Astrocyte (in vitro differentiated cells and primary cell): ENCODE measurements around the gene BCAN. TPM values are rescaled to one million over a fixed set of nuclear protein-coding genes. Genes with fewer than 3 reads are reported as not detected.
A peak's percentile ranks its signal among the peaks of the same experiment; 100 is the strongest.

ENCODE experiments used
- DNase-seq: peaks from one replicate; pipeline ENCODE4 v3.0.0-alpha.2; 2010; ENCODE audit warnings: low read depth
- FAIRE-seq: peaks from 2 replicates; lab custom pipeline; 2011; peaks lifted over from hg19 to GRCh38; lab: Jason Lieb, UNC
- H2AFZ ChIP-seq: 2 replicates; pipeline ENCODE4 v1.6.0; 2012; ENCODE audit warnings: low read depth, low read length, inconsistent platforms
- H3K27ac ChIP-seq: 2 replicates; pipeline ENCODE4 v1.5.1; 2011; ENCODE audit warnings: low read depth, low read length, inconsistent platforms
- H3K27me3 ChIP-seq: 2 replicates; pipeline ENCODE4 v1.6.0; 2011; ENCODE audit warnings: low read length, inconsistent platforms; ENCODE audit not compliant: insufficient read depth
- H3K36me3 ChIP-seq: 2 replicates; pipeline ENCODE4 v1.5.1; 2011; ENCODE audit warnings: low read length, inconsistent platforms; ENCODE audit not compliant: insufficient read depth
- H3K4me1 ChIP-seq: 2 replicates; pipeline ENCODE4 v1.5.1; 2011; ENCODE audit warnings: low read length, inconsistent platforms; ENCODE audit not compliant: insufficient read depth
- H3K4me2 ChIP-seq: 2 replicates; pipeline ENCODE4 v1.6.0; 2012; ENCODE audit warnings: low read length, inconsistent platforms
- H3K4me3 ChIP-seq: 2 replicates; pipeline ENCODE4 v1.5.1; 2011; ENCODE audit warnings: low read depth, mild to moderate bottlenecking, low read length, inconsistent platforms; ENCODE audit not compliant: insufficient read depth
- H3K79me2 ChIP-seq: 2 replicates; pipeline ENCODE4 v1.6.0; 2012; ENCODE audit warnings: mild to moderate bottlenecking, low read length, inconsistent platforms; ENCODE audit not compliant: insufficient read depth
- H3K9ac ChIP-seq: 2 replicates; pipeline ENCODE4 v1.6.0; 2012; ENCODE audit warnings: mild to moderate bottlenecking, low read length, inconsistent platforms
- H3K9me3 ChIP-seq: 2 replicates; pipeline ENCODE4 v1.5.1; 2012; ENCODE audit warnings: low read depth, mild to moderate bottlenecking, low read length, inconsistent platforms; ENCODE audit not compliant: insufficient read depth
- H4K20me1 ChIP-seq: 2 replicates; pipeline ENCODE4 v1.6.0; 2012; ENCODE audit warnings: low read length, inconsistent platforms; ENCODE audit not compliant: insufficient read depth
- H3K27ac Mint-ChIP-seq: one replicate; pipeline ENCODE4 v1.8.0; 2021; ENCODE audit warnings: mild to moderate bottlenecking, mixed read lengths; ENCODE audit not compliant: unreplicated experiment
- H3K27me3 Mint-ChIP-seq: one replicate; pipeline ENCODE4 v1.8.0; 2021; ENCODE audit warnings: low read depth, mixed read lengths; ENCODE audit not compliant: unreplicated experiment
- H3K36me3 Mint-ChIP-seq: one replicate; pipeline ENCODE4 v1.8.0; 2021; ENCODE audit warnings: low read depth, mixed read lengths; ENCODE audit not compliant: unreplicated experiment
- H3K4me1 Mint-ChIP-seq: one replicate; pipeline ENCODE4 v1.8.0; 2021; ENCODE audit warnings: low read depth, mixed read lengths; ENCODE audit not compliant: unreplicated experiment
- H3K4me3 Mint-ChIP-seq: one replicate; pipeline ENCODE4 v1.8.0; 2021; ENCODE audit warnings: mild to moderate bottlenecking, moderate library complexity, mixed read lengths; ENCODE audit not compliant: unreplicated experiment
- H3K9me3 Mint-ChIP-seq: one replicate; pipeline ENCODE4 v1.8.0; 2021; ENCODE audit warnings: mild to moderate bottlenecking, mixed read lengths; ENCODE audit not compliant: unreplicated experiment
- CTCF ChIP-seq: IDR thresholded peaks from 2 replicates; pipeline ENCODE4 v1.5.1; 2011; ENCODE audit warnings: low read depth, mild to moderate bottlenecking, inconsistent platforms, low read length, moderate library complexity; ENCODE audit not compliant: insufficient read depth
- EZH2 ChIP-seq: IDR thresholded peaks from 2 replicates; pipeline ENCODE4 v1.6.1; 2012; ENCODE audit warnings: mild to moderate bottlenecking, low read length, inconsistent platforms; ENCODE audit not compliant: insufficient read depth
- total RNA-seq: library from RNA; stranded (reverse); gene quantifications from 2 replicates; pipeline ENCODE4 v1.2.1, GENCODE V29; 2021

BCAN gene
- total RNA-seq, 1 donor from 2014 or later: 0.41 TPM

GRCh38 chr1:156669794-156670193 lies 27.9 kb downstream of the BCAN start:
- peaks cover 69% of the 10 kb centered on the region for H3K4me1 Mint-ChIP-seq
- no peaks in the 10 kb centered on the region for H3K27me3 Mint-ChIP-seq
- Histone ChIP-seq H3K4me2 (no peak overlapping the region), H3K9me3 (no peaks in the 10 kb centered on the region), H3K4me1 (peaks cover 34% of the 10 kb centered on the region), H4K20me1 (peaks cover 22% of the 10 kb centered on the region), H3K4me3 (no peak overlapping the region), H3K27me3 (no peaks in the 10 kb centered on the region), H3K27ac (no peak overlapping the region), H2AFZ (no peak overlapping the region), H3K79me2 (peaks cover 14% of the 10 kb centered on the region), H3K36me3 (peaks cover 17% of the 10 kb centered on the region), H3K9ac (no peak overlapping the region)
- H3K36me3 Mint-ChIP-seq: peaks cover 24% of the 10 kb centered on the region
- FAIRE-seq (no peak), DNase-seq (no peak)
- H3K4me3 Mint-ChIP-seq: no peak overlapping the region
- H3K27ac Mint-ChIP-seq: no peak overlapping the region
- H3K9me3 Mint-ChIP-seq: no peaks in the 10 kb centered on the region
- TF ChIP-seq CTCF: no peak
- TF ChIP-seq EZH2: no peak

- Histone ChIP-seq H3K4me2 (no peak overlapping the region), H4K20me1 (peaks cover 28% of the 10 kb centered on the region), H3K9me3 (no peaks in the 10 kb centered on the region), H3K9ac (no peak overlapping the region), H3K4me1 (peaks cover 34% of the 10 kb centered on the region), H3K27ac (no peak overlapping the region), H3K27me3 (no peaks in the 10 kb centered on the region), H3K36me3 (peaks cover 17% of the 10 kb centered on the region), H3K4me3 (no peak overlapping the region), H2AFZ (no peak overlapping the region), H3K79me2 (peaks cover 19% of the 10 kb centered on the region)
- Mint-ChIP-seq H3K27me3 (no peaks in the 10 kb centered on the region), H3K4me3 (no peak overlapping the region), H3K9me3 (no peaks in the 10 kb centered on the region), H3K36me3 (peaks cover 24% of the 10 kb centered on the region), H3K4me1 (peaks cover 68% of the 10 kb centered on the region), H3K27ac (no peak overlapping the region)
- DNase-seq (no peak), FAIRE-seq (no peak)
- TF ChIP-seq CTCF (no peak), EZH2 (no peak)
These were observed 28.4 kb downstream of the BCAN start for GRCh38 chr1:156670359-156670758.

- peak overlapping the region; percentile 71 for H3K27ac Mint-ChIP-seq
These were observed 28.9 kb downstream of the BCAN start for GRCh38 chr1:156670791-156671190.

More at GRCh38 chr1:156670791-156671190, 28.9 kb downstream of the BCAN start:
- TF ChIP-seq CTCF: no peak
- TF ChIP-seq EZH2: no peak
- no peak for FAIRE-seq
- peaks cover 24% of the 10 kb centered on the region for H3K79me2 ChIP-seq
- H4K20me1 ChIP-seq: peaks cover 29% of the 10 kb centered on the region
- H3K9me3 ChIP-seq: no peaks in the 10 kb centered on the region
- no peaks in the 10 kb centered on the region for H3K9me3 Mint-ChIP-seq
- peaks cover 24% of the 10 kb centered on the region for H3K36me3 Mint-ChIP-seq
- peaks cover 66% of the 10 kb centered on the region for H3K4me1 Mint-ChIP-seq
- H3K27me3 Mint-ChIP-seq: no peaks in the 10 kb centered on the region
- no peak overlapping the region for H3K27ac ChIP-seq
- DNase-seq: no peak
- no peak overlapping the region for H3K4me2 ChIP-seq
- H3K4me1 ChIP-seq: peaks cover 34% of the 10 kb centered on the region
- H3K4me3 ChIP-seq: no peak overlapping the region
- no peaks in the 10 kb centered on the region for H3K27me3 ChIP-seq
- H3K36me3 ChIP-seq: peaks cover 17% of the 10 kb centered on the region
- peak overlapping the region; percentile 60 for H3K4me3 Mint-ChIP-seq
- H2AFZ ChIP-seq: no peak overlapping the region
- no peak overlapping the region for H3K9ac ChIP-seq
